Gastroesophageal sphincter (tissue), 4 donors: ENCODE data around the gene RUNX2. TPM values are rescaled to one million over a fixed set of nuclear protein-coding genes. Genes with fewer than 3 reads are reported as not detected.

Experiments
- ATAC-seq: fragments of 150-250 bp; one replicate; pipeline ENCODE4 v1.9.1; 2016; ENCODE audit warnings: mild to moderate bottlenecking, moderate library complexity
- H3K27ac ChIP-seq, 4 donors: fragments of 200-600 bp; sonication (generic) in 3 of 4; 1 replicate in 3 of 4; 2 replicates in 1 of 4; pipeline ENCODE4 v1.5.1; 2016 to 2019
- H3K27me3 ChIP-seq: fragments of 200-600 bp; sonication (generic); one replicate; pipeline ENCODE4 v1.5.1; 2019
- H3K36me3 ChIP-seq, 2 donors: fragments of 200-600 bp; sonication (generic); one replicate each; pipeline ENCODE4 v1.5.1; 2019; ENCODE audit warnings: control low read depth in 1 of 2
- H3K4me1 ChIP-seq, 3 donors: fragments of 200-600 bp; sonication (generic); 1 replicate in 2 of 3; 2 replicates in 1 of 3; pipeline ENCODE4 v1.5.1; 2016 to 2019; ENCODE audit warnings: control low read depth in 2 of 3
- H3K4me3 ChIP-seq, 2 donors: fragments of 200-600 bp; sonication (generic); one replicate each; pipeline ENCODE4 v1.5.1; 2019; ENCODE audit warnings: mild to moderate bottlenecking in 1 of 2, moderate library complexity in 1 of 2
- H3K9me3 ChIP-seq, 3 donors: fragments of 200-600 bp; sonication (generic); one replicate each; pipeline ENCODE4 v1.5.1; 2017 to 2019; ENCODE audit warnings: control low read depth in 2 of 3
- CTCF ChIP-seq, 4 experiments: fragments of 200-600 bp in 2 of 4; fragments of 450-650 bp in 2 of 4; sonication (generic) in 1 of 4; IDR thresholded peaks; one replicate each; pipeline ENCODE4 v1.5.1; 2017 to 2019; ENCODE audit warnings: antibody characterized with exemption in 4 of 4, mild to moderate bottlenecking in 2 of 4, moderate library complexity in 2 of 4
- EP300 ChIP-seq: sonication (generic); formaldehyde crosslinking; IDR thresholded peaks from one replicate; pipeline ENCODE4 v1.6.1; 2017; ENCODE audit warnings: antibody characterized with exemption, mild to moderate bottlenecking
- POLR2A ChIP-seq, 2 donors: fragments of 450-650 bp; IDR thresholded peaks; one replicate each; pipeline ENCODE4 v1.6.1; 2017; ENCODE audit warnings: antibody characterized with exemption in 2 of 2, mild to moderate bottlenecking in 2 of 2, moderate library complexity in 1 of 2
- POLR2AphosphoS5 ChIP-seq: sonication (generic); formaldehyde crosslinking; IDR thresholded peaks from one replicate; pipeline ENCODE4 v1.6.1; 2017; ENCODE audit warnings: antibody characterized with exemption
- WGBS, 2 donors: methylation state at CpG; one replicate each; pipeline ENCODE4 v1.1.5; 2018; ENCODE audit warnings: low coverage in 1 of 2; 5-methylcytosine and 5-hydroxymethylcytosine counted together
- total RNA-seq, 4 donors: library from RNA; depleted of rRNA; stranded (reverse); fragments of >200 nt; gene quantifications; one replicate each; pipeline ENCODE4 v1.1.0, GENCODE V29; 2016

The RUNX2 gene
- total RNA-seq, 4 donors from 2014 or later = 0.16 to 0.94 (median 0.65) TPM

- Histone ChIP-seq H3K27ac (no peak overlapping the region), H3K36me3 (no peaks in the 10 kb centered on the region), H3K27me3 (peaks cover 8% of the 10 kb centered on the region), H3K9me3 (no peaks in the 10 kb centered on the region), H3K4me3 (no peak overlapping the region), H3K4me1 (peaks cover 0 to 7% (median 0%) of the 10 kb centered on the region in 3 donors)
- no peak for TF ChIP-seq POLR2A (IDR thresholded peaks at IDR 0.05)
- TF ChIP-seq POLR2AphosphoS5 = no peak
- TF ChIP-seq EP300 = no peak
- TF ChIP-seq CTCF (IDR thresholded peaks at IDR 0.05) = no peak
- no peak for ATAC-seq
- WGBS, 2 donors = 90% methylated on average over 10 of the region's 11 CpGs; no CpG with 5 or more reads in 1 of the 2 donors
Measured at GRCh38 chr6:45712076-45712475, 383.9 kb downstream of the RUNX2 start.

GRCh38 chr6:45712786-45713185 lies 384.7 kb downstream of the RUNX2 start:
- no CpG with 5 or more reads among the region's 2 CpGs for WGBS, 2 donors
- H3K27me3 ChIP-seq = peaks cover 8% of the 10 kb centered on the region
- TF ChIP-seq EP300 = no peak
- no peak for TF ChIP-seq POLR2A (IDR thresholded peaks at IDR 0.05)
- no peak for TF ChIP-seq CTCF (IDR thresholded peaks at IDR 0.05)
- TF ChIP-seq POLR2AphosphoS5 = no peak
- H3K9me3 ChIP-seq = no peaks in the 10 kb centered on the region
- peaks cover 0 to 7% (median 0%) of the 10 kb centered on the region in 3 donors for H3K4me1 ChIP-seq
- no peak for ATAC-seq
- no peak overlapping the region for H3K4me3 ChIP-seq
- no peak overlapping the region for H3K27ac ChIP-seq
- H3K36me3 ChIP-seq = no peaks in the 10 kb centered on the region

Other genes with a start within 250 kb of the RUNX2 start
- 10 to 100 TPM in 1 of 4 donors, 1 to 10 TPM in 3; 3.6 to 13.1 (median 7.6) TPM for gene SUPT3H, start 49.6 kb downstream of the RUNX2 start, total RNA-seq